GM19395 (cell line): ENCODE results near the gene LRPAP1.

Source experiments
- ATAC-seq: cut with Tn5 transposase; IDR thresholded peaks from one replicate; pipeline ENCODE4 v1.9.1; 2021; ENCODE audit warnings: mild to moderate bottlenecking, moderate library complexity; ENCODE audit not compliant: unreplicated experiment

Gene LRPAP1

DNA sequence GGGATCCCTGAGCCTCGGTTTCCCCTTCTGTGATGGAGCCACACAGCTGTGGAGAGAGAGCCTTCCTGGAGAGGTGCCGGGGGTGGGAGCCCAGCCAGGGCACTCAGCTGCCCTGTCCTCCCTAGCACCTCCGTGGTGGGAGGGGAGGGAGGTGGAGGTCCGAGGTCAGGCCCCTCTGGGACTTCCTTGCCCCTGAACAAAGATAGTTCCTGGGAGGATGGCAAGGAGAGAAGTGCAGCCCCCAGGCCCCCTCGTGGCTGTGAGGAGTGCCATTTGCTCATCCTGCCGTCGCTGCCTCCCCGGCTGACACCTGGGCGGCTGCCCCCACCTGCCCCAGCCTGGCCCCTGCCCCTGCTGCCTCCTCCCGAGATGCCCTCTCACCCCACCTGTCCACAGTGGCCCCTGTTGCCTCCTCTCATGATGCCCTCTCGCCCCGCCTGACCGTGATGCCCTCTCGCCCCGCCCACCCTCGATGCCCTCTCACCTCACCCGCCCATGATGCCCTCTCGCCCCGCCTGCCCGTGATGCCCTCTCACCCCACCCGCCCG lies 56.4 kb downstream of the LRPAP1 start:
- ATAC-seq: no peak

DNA sequence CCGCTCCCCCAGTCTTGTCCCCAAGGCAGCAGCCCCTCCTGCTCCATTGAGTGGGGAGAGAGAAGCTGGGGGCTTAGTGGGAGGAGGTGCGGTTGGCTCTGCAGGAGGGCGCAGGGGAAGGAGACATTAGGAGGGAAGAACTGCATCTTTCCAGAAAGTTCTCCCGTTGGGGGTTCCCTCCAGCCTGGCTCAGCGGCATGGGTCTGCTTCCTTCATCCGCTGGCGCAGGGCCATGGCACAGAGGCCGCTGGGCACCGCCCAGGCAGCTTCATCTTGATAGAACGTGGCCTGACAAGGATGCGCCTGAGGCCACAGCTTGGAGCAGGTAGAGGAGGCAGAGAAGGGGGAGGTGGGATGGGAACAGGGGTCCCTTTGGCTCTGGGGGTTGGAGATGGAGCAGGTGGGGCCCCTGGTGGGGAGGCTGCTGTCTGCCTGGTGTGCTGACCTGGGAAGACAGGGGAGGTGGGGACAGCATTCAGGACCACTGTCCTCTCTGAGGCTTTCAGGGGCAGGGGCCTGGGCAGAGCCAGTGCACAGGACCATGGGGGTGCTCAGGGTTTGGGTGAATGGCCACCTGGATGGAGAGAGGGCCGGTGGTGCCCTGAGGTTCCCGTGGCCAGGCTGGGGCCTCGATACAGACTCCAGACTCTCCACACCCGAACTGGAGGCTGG lies 57.0 kb downstream of the LRPAP1 start:
- no peak for ATAC-seq

DNA sequence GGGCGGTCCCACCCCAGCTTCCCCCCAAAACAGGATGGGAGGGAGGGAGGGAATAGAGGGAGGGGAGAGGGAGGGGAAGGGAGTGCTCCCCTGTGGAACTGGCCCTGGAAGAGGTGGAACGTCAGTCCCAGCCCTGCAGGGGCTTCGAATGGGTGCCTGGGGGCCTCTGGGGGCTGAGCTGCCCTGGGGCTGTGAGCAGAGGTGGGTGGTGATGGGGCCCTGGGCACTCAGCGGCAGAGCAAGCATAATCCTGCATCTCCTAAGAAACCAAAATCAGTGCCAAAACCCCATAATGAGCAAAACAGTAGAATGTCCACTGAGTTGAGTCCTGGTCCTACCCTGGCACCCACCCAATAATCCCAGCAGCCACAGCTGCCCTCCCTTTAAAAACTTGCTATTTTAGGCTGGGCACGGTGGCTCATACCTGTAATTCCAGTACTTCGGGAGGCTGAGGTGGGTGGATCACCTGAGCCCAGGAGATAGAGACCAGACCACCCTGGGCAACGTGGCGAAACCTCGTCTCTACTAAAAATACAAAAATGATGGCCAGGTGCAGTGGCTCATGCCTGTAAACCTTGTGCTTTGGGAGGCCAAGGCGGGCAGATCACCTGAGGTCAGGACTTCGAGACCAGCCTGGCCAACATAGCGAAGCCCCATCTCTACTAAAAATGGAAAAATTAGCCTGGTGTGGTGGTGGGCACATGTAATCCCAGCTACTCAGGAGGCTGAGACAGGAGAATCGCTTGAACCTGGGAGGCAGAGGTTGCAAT lies 58.0 kb downstream of the LRPAP1 start:
- ATAC-seq: no peak

DNA sequence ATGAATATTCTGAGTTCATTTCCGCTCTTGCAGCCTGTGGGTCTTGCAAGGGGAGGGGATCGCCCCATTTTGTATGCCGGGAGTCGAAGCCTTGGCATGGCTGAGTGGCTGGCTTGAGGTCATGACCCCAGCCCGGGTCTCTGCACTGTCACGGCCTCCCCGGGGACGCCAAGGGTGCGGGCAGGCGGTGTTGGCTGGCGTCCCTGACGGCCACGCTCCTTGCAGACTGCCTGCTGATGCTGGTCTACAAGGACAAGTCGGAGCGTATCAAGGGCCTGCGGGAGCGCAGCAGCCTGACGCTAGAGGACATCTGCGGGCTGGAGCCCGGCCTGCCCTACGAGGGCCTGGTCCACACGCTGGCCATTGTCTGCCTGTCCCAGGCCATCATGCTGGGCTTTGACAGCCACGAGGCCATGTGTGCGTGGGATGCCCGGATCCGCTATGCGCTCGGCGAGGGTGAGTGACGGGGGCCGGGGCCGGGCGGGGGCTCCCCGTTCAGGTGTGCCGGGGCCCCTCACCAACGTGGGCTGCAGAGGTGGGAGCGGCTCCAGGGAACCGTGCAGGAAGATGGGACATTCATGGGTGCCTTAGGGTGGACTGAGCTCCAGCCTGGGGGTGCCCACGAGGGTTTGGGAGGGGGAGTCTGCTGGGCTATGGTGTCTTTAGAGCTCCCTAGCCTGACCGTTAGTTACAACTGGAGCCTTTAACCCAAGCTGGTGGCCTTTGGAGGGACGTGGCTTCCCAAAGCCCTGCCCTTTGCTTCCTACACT lies 58.9 kb downstream of the LRPAP1 start:
- ATAC-seq: no peak

DNA sequence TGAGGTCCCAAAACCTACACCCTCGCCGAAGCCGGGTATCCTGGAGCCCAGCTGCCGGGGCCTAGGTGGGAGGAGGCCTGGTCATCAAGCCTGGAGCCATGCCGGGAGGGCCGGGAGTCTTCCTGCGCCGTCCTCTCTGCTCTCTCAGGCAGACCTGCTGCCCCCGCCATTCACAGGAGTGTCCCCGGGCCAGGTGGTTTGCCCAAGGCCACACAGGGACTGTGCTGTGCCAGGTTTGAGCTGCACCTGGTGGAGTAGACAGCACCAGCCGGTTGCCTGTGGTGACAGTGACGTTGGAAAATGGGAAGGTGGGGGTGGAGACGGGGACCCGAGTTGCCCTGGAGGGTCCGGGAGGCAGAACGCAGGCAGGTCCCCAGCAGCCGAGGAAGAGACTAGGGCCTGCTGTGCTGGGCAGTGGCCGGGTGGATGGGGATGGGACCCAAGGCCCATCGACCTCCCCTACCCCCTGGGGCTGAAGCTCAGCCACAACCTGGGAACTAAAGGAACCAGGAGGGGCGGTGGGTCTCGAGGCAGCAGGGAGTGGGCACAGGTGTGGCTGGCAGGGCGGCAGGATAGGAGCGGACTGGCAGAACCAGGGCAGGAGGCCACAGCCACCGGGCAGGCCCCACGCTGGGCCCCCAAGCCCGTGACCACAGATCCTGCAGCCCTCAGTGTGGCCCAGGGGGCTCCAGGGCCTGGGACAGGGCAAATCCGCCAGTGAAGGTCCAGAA lies 59.6 kb downstream of the LRPAP1 start:
- ATAC-seq: no peak

DNA sequence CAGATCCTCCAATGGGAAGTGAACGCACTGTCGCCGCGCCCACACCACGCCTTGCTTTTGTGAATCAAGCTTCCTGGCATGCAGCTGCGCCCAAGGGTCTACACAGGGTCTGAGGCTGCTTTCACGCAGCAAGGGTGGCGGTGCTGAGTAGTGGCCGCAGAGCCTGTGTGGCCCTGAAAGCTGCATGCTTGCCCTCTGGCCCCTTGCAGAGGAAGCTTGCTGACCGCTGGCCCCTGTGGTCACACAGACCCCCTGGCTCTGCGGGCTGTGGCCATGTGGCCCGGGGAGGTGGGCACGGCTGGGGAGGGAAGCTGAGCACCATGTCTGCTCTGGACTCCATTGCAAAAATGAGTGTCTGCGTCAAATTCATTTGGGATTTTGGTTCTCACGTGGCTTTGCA lies 60.3 kb downstream of the LRPAP1 start:
- ATAC-seq: no peak

DNA sequence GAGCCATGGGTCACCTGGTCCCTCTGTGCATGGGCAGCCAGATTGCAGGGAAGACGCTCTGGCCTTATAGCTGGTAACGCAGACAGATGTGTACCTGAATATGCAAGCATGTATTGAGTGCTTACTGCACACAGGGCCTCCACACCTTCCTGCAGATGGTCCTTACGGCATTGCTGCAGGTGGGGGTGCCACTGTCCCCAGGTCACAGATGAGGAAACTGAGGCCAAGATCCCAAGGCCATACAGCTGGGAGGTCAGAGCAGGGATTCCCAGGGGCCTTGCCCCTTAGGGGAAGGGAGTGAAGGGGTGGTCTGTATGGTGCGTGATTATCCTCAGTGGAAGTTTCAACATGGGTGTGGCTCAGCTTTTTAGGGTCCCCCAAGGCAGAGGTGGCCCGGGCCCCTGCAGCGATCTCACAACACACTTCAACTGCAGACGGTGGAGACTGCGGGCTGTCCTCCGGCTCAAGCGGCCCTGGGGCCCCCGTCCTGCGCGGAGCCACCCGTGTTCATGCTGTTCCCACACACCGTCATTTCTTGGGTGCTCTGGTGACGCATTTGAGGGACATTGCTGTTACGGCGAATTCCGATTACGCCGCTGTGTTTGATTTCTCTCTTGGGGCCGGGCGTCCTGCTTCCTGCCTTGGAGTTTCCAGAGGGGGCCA lies 61.0 kb downstream of the LRPAP1 start:
- no peak for ATAC-seq

DNA sequence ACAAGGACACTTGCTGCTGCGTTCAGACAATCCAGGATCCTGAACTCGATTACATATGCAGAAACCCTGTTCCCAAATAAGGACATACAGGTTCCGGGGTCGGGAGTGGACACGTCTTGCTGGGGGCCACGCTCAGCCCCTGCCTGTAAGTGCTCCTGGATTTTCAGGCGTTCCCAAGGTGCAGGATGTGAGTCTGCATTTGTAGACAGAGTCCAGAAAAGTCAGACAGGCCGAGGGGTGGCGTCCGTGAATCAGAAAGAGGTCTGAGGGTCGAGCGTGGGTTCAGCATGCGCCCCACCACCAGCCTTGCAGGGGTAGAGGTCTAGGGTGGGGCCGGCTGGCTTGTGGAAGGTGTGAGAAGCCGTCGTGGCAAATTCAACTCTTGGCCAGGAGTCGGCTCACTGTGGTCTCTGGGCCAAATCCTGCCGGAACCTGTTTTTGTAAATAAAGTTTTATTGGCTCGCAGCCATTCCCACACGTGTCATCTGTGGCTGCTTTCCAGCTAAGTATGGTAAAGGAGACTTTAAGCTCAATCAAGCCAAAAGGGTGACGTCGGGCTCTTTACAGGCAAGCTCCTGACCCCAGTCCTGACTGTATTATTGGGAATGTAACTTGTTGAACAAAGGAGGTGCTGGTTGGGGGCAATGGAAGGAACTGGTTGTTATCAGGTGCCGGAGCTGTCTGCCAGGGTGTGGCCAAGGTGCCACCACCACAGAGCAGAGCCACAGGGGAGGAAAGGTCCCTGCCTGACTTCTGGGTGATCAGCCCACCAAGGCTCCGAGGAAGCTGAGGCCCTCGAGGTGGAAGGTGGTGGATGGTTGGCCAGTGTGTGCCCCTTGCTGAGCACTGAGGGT lies 61.8 kb downstream of the LRPAP1 start:
- no peak for ATAC-seq

DNA sequence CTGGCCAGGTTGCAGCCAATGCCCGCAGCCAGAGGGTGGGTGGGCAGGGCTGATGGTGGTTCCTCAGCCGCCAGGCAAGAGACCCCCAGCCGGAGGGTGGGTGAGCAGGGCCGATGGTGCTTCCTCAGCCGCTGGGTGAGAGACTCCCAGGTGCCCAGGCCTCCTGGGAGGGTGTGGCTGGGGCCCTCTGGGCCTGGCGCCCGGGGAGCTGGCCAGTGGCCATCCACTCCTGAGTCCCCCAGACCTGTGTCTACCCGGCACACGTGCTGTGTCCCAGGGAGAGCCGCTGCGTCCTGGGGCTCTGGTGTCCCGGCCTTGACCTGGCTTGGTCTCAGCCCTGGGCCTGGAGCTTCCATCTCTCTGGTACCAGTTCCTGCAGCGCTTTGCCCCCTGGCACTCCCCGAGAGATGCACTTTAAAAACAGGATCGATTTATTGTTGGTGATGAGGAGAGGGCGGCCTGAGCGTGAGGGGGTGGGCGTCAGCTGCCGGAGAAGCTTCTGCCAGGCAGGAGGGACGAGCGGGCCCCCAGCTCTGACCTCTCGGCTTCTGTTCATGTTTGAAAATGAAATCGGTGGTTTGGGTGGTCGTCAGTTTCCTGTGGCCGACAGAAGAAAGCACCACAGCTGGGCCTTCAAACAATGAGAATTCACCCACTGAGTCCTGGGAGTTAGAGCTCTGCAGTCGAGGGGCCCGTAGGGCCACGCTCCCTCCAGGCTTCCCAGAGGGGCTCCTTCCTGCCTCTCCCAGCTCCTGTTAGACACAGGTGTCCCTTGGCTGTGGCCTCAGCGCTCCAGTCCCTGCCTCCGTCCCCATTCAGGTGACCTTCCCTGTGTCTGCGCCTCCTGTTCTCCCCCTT lies 62.6 kb downstream of the LRPAP1 start:
- no peak for ATAC-seq

DNA sequence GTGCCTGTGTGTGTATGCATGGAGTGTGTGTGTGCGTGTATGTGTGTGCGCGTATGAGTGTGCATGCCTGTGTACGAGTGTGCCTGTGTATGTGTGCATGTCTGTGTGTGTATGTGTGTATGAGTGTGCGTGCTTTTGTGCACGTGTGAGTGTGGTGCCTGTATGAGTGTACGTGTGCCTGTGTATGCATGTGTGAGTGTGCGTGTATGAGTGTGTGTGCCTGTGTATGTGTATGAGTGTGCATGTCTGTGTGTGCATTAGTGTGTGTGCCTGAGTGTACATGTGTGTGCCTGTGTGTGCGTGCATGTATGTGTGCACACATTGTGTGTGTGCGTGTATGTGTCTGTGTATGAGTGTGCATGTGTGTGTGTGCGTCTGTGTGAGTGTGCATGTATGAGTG lies 63.4 kb downstream of the LRPAP1 start:
- no peak for ATAC-seq

DNA sequence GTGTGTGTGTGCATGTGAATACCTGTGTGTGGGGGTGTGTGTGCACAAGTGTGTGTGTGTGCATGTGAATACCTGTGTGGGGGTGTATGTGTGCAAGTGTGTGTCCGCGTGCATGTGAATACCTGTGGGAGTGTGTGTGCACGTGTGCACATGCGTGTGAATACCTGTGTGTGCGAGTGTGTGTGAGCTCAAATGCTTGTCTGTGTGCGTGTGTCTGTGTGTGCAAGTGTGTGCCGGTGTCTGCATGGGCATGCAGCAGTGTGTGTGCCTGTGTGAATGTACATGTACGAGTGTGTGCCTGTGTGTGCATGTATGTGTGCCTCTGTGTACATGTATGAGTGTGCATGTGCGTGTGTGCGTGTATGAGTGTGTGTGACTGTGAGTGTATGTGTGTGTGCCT lies 64.1 kb downstream of the LRPAP1 start:
- ATAC-seq: no peak

DNA sequence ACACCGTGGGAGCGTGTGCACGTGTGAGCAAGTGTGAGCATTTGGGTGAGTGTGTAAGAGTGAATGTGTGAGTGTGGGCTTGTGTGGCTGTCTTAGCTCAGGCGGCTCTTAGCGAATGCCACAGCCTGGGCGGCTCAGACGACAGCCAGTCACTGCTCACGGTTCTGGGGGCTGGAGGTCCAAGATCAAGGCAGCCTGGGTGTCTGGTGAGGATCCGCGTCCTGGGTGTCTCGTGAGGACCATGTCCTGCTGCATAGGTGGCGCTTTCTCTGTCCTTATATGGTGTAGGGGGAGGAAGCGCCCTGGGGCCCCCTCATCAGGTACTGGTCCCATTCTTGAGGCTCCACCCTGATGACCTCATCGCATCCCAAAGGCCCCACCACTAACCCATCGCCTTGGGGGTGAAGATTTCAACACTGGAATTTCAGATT lies 64.6 kb downstream of the LRPAP1 start:
- no peak for ATAC-seq

DNA sequence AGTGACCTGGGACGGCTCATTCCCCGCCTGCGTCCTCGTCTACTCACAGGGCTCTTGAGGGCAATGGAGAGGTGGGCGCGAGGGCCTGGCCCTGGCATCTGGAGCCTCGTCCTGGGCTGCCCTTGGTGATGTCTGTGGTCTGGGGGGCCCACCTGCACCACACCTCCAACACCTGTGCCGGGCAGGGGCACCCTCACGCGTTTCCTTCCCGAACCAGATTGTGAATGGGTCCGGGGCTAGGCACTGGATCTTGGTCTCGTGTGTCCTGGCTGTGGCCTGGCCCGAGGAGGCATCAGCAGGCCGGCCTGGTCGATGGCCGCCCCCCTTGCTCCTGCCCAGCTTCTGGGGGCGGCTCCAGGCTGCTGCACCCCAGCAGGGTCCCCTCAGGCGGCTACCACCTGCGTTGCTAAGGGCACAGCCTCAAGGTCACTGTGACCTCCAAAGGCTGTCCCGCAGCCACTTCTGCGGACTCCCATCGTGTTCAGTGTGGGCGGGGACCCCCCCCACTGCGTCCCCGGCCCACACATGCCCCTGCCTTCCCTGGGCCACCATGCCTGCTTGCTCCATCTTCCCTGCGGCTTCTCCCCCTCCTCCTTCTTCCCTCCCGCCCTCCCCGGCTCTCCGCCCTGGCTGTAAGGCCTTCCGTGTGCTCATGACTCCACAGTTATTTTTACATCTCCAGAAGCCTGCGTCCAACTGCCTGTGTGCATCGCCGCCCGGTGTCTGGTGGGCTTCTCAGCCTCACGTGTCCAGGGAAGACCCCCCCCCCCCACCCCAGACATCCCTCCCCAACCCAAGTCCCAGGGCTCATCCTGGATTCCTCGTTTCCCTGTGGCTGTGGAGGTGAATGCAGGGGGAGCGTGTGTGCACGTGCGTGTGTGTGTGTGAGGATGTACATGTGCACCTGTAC lies 65.3 kb downstream of the LRPAP1 start:
- ATAC-seq: no peak

DNA sequence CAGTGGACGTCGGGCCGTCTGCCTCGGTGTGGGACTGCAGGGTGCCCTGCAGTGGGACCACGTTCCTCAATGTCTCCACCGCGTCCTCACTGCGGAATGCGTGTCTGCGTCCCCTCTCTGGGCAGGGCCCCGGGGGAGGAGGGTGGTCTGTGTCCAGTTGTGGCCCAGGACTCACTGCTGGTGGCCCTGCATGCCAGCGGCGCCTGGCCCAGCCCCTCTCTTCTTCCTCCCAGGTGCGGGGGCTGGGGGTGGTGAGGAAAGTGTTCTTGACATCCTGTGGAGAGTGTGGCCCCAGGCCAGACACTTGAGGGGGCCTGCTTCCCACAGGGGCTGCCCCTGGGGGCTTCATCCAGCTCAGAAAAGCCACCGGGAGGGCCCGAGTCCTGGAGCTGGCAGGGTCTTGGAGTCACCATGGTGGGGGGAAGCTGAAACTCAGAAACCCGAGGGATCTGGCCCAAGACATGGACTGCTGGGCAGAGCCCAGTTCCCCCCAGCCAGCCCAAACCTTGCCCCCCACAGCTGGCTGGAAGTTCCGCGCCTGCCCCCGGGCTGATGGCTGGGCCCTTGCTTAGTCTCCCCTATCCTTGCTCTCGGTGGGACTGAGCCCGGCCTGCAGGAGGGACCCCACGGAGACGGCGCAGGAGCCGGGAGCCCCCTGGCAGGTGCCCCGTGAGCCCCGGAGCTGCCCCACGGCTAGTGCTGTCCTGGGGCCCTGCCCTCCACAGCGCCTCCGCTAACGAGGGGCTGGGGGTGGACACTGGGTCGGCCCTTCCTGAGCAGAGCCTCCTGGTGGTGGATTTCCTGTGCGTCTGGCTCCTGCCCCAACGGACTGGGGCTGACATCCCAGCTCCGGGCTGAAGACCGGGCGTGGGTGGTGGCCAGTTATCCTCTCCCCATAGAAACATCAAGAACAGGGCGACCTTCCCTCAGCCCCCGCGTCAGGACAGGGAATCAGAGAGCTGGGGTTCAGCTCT lies 66.2 kb downstream of the LRPAP1 start:
- no peak for ATAC-seq

DNA sequence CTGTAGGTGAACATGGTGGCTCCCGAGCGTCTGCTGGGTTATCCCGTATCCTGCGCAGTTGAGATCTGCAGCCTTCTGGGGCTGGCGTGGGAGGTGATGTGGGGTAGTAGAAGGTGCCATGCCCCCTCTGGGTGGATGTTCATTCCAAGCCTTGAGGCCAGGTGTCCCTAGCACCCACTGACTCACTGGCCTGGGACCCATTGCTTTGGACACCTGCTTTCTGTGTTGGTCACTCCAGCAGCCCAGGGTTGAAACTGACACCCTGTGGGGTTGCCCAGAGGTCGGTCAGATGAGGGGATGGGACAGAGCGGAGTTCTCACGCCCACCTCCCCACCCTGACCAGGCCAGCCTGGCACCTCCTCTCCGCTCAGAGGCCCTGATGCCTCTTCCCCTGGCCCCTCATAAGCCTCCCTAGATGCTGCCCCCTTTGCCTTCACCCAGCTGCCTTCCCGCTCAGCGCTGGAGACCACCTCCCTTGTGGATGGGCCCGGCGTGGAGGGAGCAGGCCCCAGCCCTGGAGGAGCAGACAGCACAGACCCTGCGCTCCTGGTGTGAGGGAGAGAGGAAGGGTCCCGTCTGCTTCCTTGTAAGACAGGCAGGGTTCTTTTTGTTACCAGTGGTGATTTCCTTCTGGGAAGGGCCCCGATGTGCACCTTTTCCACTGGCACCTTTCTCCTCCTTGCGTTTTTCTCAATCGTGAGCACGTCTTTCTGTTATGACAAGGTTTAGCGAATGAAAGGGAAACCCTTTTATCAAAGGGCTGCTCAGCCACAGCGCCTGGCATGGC lies 67.1 kb downstream of the LRPAP1 start:
- no peak for ATAC-seq
